ENCODE measurements around the gene CDCP1.

Gene CDCP1

GRCh38 chr3:45171283-45171682 lies 25.1 kb upstream of the CDCP1 start:
- no CpG with 5 or more reads among the region's 4 CpGs for WGBS (ENCODE audit: insufficient coverage)
- CTCF ChIA-PET: no interaction called here
- POLR2A ChIA-PET: no interaction called here
- no peaks in the 10 kb centered on the region for H3K9me3 ChIP-seq (ENCODE audit: control extremely low read depth in 1 of 5, control insufficient read depth in 4 of 5, insufficient read depth in 2 of 5, low read depth in 1 of 5, low read length in 4 of 5)
- H3K36me3 ChIP-seq (ENCODE audit: control insufficient read depth in 4 of 4, insufficient read depth in 4 of 4, low read length in 3 of 4): no peaks in the 10 kb centered on the region
- DNase-seq: no peak
- no peak overlapping the region for H3K27ac ChIP-seq (ENCODE audit: insufficient read depth in 1 of 2, low read depth in 1 of 2, low read length in 2 of 2, poor library complexity in 1 of 2, severe bottlenecking in 2 of 2)
- no peaks in the 10 kb centered on the region for H3K27me3 ChIP-seq (replicated peaks in 2 of 5; ENCODE audit: control insufficient read depth in 4 of 5, insufficient read depth in 5 of 5, low read length in 4 of 5)
- H3K4me1 ChIP-seq (ENCODE audit: control extremely low read depth in 1 of 4, control insufficient read depth in 4 of 4, insufficient read depth in 4 of 4, low read length in 3 of 4): peaks cover 1 to 41% (median 31%) of the 10 kb centered on the region in 4 experiments
- H3K4me3 ChIP-seq (ENCODE audit: control insufficient read depth in 1 of 7, extremely low read depth in 1 of 7, insufficient read depth in 4 of 7, low read depth in 2 of 7, low read length in 6 of 7): no peak overlapping the region

DNA sequence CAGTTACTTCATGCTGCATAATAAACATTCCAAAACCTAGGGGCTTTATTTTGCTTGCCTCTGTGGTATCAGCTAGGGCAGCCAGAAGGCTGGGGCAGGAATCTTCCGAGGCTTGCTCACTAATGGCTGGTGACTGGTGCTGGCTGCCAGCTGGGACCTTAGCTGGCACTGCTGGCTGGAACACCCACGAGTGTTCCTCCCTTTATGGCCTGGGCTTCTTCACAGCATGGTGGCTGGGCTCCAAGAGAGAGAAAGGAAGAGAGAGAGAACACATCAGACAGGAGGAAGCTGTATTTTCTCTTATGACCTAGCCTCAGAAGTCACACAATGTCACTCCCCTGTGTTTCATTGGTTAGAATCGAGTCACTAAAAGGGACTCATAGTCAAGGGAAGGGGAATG lies 23.9 kb upstream of the CDCP1 start:
- WGBS (ENCODE audit: insufficient coverage): 67% methylated on average over 3 of the region's 3 CpGs
- CTCF ChIA-PET: interaction anchor here (0.7 kb wide), 1 partner anchor 78 kb away, joined by 3 read pairs; no protein-coding TSS in a partner anchor
- H3K4me3 ChIP-seq (ENCODE audit: control insufficient read depth in 1 of 7, extremely low read depth in 1 of 7, insufficient read depth in 4 of 7, low read depth in 2 of 7, low read length in 6 of 7): no peak overlapping the region
- peaks cover 0 to 2% (median 0%) of the 10 kb centered on the region in 5 experiments for H3K9me3 ChIP-seq (ENCODE audit: control extremely low read depth in 1 of 5, control insufficient read depth in 4 of 5, insufficient read depth in 2 of 5, low read depth in 1 of 5, low read length in 4 of 5)
- H3K36me3 ChIP-seq (ENCODE audit: control insufficient read depth in 4 of 4, insufficient read depth in 4 of 4, low read length in 3 of 4): no peaks in the 10 kb centered on the region
- DNase-seq: peak in 1 of 3 donors; percentile 5
- no peak overlapping the region for H3K27ac ChIP-seq (ENCODE audit: insufficient read depth in 1 of 2, low read depth in 1 of 2, low read length in 2 of 2, poor library complexity in 1 of 2, severe bottlenecking in 2 of 2)
- H3K4me1 ChIP-seq (ENCODE audit: control extremely low read depth in 1 of 4, control insufficient read depth in 4 of 4, insufficient read depth in 4 of 4, low read length in 3 of 4): peaks cover 1 to 48% (median 34%) of the 10 kb centered on the region in 4 experiments
- H3K27me3 ChIP-seq (replicated peaks in 2 of 5; ENCODE audit: control insufficient read depth in 4 of 5, insufficient read depth in 5 of 5, low read length in 4 of 5): no peaks in the 10 kb centered on the region
- POLR2A ChIA-PET: no interaction called here

DNA sequence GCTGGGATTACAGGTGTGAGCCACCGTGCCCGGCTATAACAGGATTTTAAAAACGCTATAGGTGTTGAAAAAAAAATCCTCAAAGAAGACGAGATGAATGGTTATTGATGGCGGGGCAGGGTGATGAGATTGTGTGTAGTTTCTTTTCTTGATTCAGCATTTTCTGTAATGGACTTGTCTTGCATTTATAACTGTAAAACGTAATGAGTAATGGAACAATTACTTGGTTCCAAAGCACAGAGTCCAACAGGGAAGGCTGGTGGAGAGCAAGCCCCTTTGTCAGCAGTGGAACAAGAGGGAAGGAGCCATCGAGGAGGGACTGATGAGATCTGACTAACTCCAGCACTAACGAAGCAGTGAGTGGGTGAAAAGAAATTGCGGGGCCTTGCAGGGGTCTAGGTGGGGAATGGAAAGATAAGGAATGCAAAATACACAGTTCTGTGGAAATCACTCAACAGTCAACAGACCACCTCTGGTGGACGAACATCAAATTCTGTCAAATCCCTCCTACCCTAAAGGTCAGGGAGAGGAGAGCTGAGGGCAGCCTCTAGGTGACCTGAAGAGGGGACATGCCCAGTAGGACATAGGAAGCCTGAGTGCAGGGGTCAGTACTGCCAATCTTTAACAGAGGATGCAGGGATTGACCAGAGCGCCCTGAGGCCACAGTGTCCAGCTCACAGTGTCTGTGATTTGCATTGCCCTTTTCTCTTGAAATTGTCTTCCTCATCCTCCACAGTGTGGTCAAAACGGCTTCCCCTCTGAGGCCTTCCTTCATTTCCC lies 23.1 kb upstream of the CDCP1 start:
- H3K4me1 ChIP-seq (ENCODE audit: control extremely low read depth in 1 of 4, control insufficient read depth in 4 of 4, insufficient read depth in 4 of 4, low read length in 3 of 4): peaks cover 1 to 48% (median 34%) of the 10 kb centered on the region in 4 experiments
- WGBS (ENCODE audit: insufficient coverage): 92% methylated on average over 11 of the region's 12 CpGs
- H3K4me3 ChIP-seq (ENCODE audit: control insufficient read depth in 1 of 7, extremely low read depth in 1 of 7, insufficient read depth in 4 of 7, low read depth in 2 of 7, low read length in 6 of 7): no peak overlapping the region
- no peaks in the 10 kb centered on the region for H3K27me3 ChIP-seq (replicated peaks in 2 of 5; ENCODE audit: control insufficient read depth in 4 of 5, insufficient read depth in 5 of 5, low read length in 4 of 5)
- DNase-seq: no peak
- no peak overlapping the region for H3K27ac ChIP-seq (ENCODE audit: insufficient read depth in 1 of 2, low read depth in 1 of 2, low read length in 2 of 2, poor library complexity in 1 of 2, severe bottlenecking in 2 of 2)
- peaks cover 0 to 2% (median 0%) of the 10 kb centered on the region in 5 experiments for H3K9me3 ChIP-seq (ENCODE audit: control extremely low read depth in 1 of 5, control insufficient read depth in 4 of 5, insufficient read depth in 2 of 5, low read depth in 1 of 5, low read length in 4 of 5)
- ChIA-PET POLR2A (interaction anchor here (0.6 kb wide), 1 partner anchor 1639 kb away, joined by 3 read pairs; no protein-coding TSS in a partner anchor), CTCF (no interaction called here)
- H3K36me3 ChIP-seq (ENCODE audit: control insufficient read depth in 4 of 4, insufficient read depth in 4 of 4, low read length in 3 of 4): no peaks in the 10 kb centered on the region

DNA sequence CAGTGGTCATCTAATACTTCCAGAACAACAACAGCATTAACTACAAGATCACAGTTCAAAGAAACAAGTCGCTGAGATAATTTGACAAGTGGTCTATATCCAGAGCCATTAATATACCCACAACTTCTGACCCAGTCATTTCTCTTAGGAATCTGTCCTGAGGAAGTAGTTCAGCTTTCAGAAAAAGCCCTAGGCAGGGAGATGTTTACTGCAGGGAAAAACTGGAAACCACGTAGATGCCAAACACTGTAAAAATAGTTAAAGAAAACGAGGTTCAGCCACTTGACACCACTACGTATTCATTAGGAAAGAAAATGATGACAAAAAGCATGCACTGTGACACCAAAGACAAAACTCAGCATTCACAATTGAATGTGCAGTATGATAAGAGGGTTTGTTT lies 22.3 kb upstream of the CDCP1 start:
- Histone ChIP-seq H3K9me3 (ENCODE audit: control extremely low read depth in 1 of 5, control insufficient read depth in 4 of 5, insufficient read depth in 2 of 5, low read depth in 1 of 5, low read length in 4 of 5) (peaks cover 0 to 2% (median 0%) of the 10 kb centered on the region in 5 experiments), H3K27ac (ENCODE audit: insufficient read depth in 1 of 2, low read depth in 1 of 2, low read length in 2 of 2, poor library complexity in 1 of 2, severe bottlenecking in 2 of 2) (no peak overlapping the region), H3K4me1 (ENCODE audit: control extremely low read depth in 1 of 4, control insufficient read depth in 4 of 4, insufficient read depth in 4 of 4, low read length in 3 of 4) (peaks cover 1 to 48% (median 34%) of the 10 kb centered on the region in 4 experiments), H3K27me3 (replicated peaks in 2 of 5; ENCODE audit: control insufficient read depth in 4 of 5, insufficient read depth in 5 of 5, low read length in 4 of 5) (no peaks in the 10 kb centered on the region), H3K36me3 (ENCODE audit: control insufficient read depth in 4 of 4, insufficient read depth in 4 of 4, low read length in 3 of 4) (no peaks in the 10 kb centered on the region), H3K4me3 (ENCODE audit: control insufficient read depth in 1 of 7, extremely low read depth in 1 of 7, insufficient read depth in 4 of 7, low read depth in 2 of 7, low read length in 6 of 7) (no peak overlapping the region)
- CTCF ChIA-PET: no interaction called here
- 100% methylated on average over 1 of the region's 4 CpGs for WGBS (ENCODE audit: insufficient coverage)
- POLR2A ChIA-PET: no interaction called here
- no peak for DNase-seq

DNA sequence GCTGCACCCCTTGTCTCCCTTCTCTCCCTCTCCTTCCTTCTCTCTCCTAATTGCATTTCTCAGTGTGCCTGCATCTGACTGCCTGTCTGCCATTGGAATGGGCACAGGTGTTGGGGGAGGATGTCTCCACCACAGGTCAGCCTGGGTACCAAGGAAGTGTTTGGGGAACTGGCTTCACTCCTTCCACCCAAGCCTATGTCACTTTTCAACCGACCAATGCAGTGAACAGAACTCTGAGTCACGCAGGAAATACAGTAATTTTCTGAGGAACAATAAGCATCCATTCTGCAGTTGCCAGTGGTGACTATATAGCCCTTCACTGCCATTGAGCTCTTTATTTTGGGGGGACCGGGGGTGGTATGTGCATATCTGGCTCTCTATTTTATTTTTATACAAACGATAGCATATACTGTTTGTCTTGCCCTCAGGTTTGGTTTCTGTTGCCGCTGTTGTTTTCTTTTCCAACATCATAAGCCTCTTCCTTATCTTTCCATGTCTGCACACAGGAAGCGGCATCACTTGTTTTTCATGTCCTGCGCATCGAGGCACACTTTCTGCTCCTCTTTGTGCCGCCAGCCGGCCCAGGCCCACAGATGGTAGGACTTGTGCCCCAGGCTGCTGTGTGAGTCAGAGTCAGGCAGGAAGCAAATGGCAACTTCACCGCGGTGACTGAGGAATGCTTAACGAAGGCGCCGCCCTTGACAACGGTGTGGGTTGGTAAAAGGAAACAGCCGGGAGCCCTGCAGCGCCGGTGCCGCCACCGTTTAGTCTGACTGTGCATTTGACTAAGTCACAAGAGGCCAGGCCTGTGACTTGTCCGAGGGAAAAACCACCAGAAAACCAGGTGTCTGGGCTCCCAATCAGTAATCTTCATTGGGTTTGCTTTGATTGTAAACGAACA lies 21.1 kb upstream of the CDCP1 start:
- Histone ChIP-seq H3K36me3 (ENCODE audit: control insufficient read depth in 4 of 4, insufficient read depth in 4 of 4, low read length in 3 of 4) (no peaks in the 10 kb centered on the region), H3K27ac (ENCODE audit: insufficient read depth in 1 of 2, low read depth in 1 of 2, low read length in 2 of 2, poor library complexity in 1 of 2, severe bottlenecking in 2 of 2) (peak overlapping the region; percentile 75 to 84), H3K9me3 (ENCODE audit: control extremely low read depth in 1 of 5, control insufficient read depth in 4 of 5, insufficient read depth in 2 of 5, low read depth in 1 of 5, low read length in 4 of 5) (peaks cover 0 to 2% (median 0%) of the 10 kb centered on the region in 5 experiments), H3K4me1 (ENCODE audit: control extremely low read depth in 1 of 4, control insufficient read depth in 4 of 4, insufficient read depth in 4 of 4, low read length in 3 of 4) (peaks cover 1 to 48% (median 34%) of the 10 kb centered on the region in 4 experiments), H3K4me3 (ENCODE audit: control insufficient read depth in 1 of 7, extremely low read depth in 1 of 7, insufficient read depth in 4 of 7, low read depth in 2 of 7, low read length in 6 of 7) (peak overlapping the region in 1 of 7 experiments; percentile 25), H3K27me3 (replicated peaks in 2 of 5; ENCODE audit: control insufficient read depth in 4 of 5, insufficient read depth in 5 of 5, low read length in 4 of 5) (no peaks in the 10 kb centered on the region)
- peak; percentile 94 to 100 (median 98) for DNase-seq
- ChIA-PET POLR2A (no interaction called here), CTCF (interaction anchor here (0.6 to 1.0 kb wide), 3 partner anchors 9 to 59 kb away, joined by 3 to 4 read pairs (median 3); no protein-coding TSS in a partner anchor)
- WGBS (ENCODE audit: insufficient coverage): 11% methylated on average over 20 of the region's 23 CpGs

DNA sequence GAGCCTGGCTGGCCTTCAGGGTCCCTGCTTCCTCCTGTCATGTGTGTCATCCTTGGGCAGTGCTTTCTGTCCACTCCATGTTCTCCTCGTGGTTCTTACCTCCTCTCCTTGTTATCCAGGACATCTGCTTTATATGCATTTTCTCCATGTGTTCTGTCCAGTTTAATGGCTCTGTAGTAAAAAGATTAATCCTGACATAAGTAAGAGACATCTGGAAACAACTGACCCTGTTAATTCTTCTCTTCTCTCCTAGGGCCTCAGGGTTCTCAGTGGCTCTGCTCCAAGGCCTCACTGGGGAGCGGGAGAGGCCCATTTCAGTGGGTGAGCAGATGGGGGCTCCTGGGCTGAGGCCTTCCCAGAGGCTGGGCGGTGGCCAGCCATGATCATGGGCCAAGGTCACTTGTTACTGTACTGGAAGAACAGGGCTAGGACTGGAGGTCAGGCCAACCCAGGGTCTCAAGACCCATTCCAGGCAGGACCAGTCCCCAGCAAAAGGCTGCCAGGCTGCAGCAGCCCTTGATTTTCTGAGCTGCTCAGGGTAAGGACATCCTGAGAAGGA lies 20.2 kb upstream of the CDCP1 start:
- Histone ChIP-seq H3K27me3 (replicated peaks in 2 of 5; ENCODE audit: control insufficient read depth in 4 of 5, insufficient read depth in 5 of 5, low read length in 4 of 5) (no peaks in the 10 kb centered on the region), H3K36me3 (ENCODE audit: control insufficient read depth in 4 of 4, insufficient read depth in 4 of 4, low read length in 3 of 4) (no peaks in the 10 kb centered on the region), H3K9me3 (ENCODE audit: control extremely low read depth in 1 of 5, control insufficient read depth in 4 of 5, insufficient read depth in 2 of 5, low read depth in 1 of 5, low read length in 4 of 5) (peaks cover 0 to 2% (median 0%) of the 10 kb centered on the region in 5 experiments), H3K27ac (ENCODE audit: insufficient read depth in 1 of 2, low read depth in 1 of 2, low read length in 2 of 2, poor library complexity in 1 of 2, severe bottlenecking in 2 of 2) (peak overlapping the region; percentile 75 to 84), H3K4me3 (ENCODE audit: control insufficient read depth in 1 of 7, extremely low read depth in 1 of 7, insufficient read depth in 4 of 7, low read depth in 2 of 7, low read length in 6 of 7) (no peak overlapping the region), H3K4me1 (ENCODE audit: control extremely low read depth in 1 of 4, control insufficient read depth in 4 of 4, insufficient read depth in 4 of 4, low read length in 3 of 4) (peaks cover 1 to 48% (median 34%) of the 10 kb centered on the region in 4 experiments)
- WGBS (ENCODE audit: insufficient coverage): 100% methylated on average over 1 of the region's 3 CpGs
- no peak for DNase-seq
- POLR2A ChIA-PET: no interaction called here
- CTCF ChIA-PET: interaction anchor here (0.6 kb wide), 1 partner anchor 58 kb away, joined by 3 read pairs; no protein-coding TSS in a partner anchor
